DOHH2 (cell line): ENCODE measurements around the gene CCDC51.

ENCODE experiments used
- EZH2phosphoT487 ChIP-seq: fragments of 200-600 bp; sonication (generic); IDR thresholded peaks from 2 replicates; pipeline ENCODE4 v1.6.1; 2017; ENCODE audit warnings: borderline replicate concordance, mild to moderate bottlenecking, antibody characterized with exemption, low read length, moderate library complexity, mixed read lengths
- TF ChIP-seq, protein P1 (sequence below): fragments of 200-600 bp; sonication (generic); IDR thresholded peaks from one replicate; pipeline ENCODE4 v1.5.1; 2014; ENCODE audit warnings: antibody characterized with exemption, mild to moderate bottlenecking, low read depth, low read length; ENCODE audit not compliant: poor library complexity, severe bottlenecking

DNA sequence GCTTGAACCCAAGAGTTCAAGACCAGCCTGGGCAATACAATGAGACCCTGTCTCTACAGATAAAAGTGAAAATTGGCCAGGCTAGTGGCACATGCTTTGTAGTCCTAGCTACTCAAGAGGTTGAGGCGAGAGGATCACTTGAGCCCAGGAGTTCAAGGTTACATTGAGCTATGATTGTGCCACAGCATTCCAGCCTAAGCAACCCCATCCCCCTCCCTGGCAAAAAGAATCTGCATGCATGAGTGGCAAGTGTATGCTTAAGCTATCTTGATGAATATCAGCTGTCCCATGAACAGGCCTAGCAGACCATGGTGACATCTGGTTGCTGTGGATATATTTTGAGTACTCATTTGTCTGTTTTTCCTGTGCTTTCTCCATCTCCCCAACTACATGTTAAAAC lies 11.4 kb upstream of the CCDC51 start:
- TF ChIP-seq, protein P1, sequence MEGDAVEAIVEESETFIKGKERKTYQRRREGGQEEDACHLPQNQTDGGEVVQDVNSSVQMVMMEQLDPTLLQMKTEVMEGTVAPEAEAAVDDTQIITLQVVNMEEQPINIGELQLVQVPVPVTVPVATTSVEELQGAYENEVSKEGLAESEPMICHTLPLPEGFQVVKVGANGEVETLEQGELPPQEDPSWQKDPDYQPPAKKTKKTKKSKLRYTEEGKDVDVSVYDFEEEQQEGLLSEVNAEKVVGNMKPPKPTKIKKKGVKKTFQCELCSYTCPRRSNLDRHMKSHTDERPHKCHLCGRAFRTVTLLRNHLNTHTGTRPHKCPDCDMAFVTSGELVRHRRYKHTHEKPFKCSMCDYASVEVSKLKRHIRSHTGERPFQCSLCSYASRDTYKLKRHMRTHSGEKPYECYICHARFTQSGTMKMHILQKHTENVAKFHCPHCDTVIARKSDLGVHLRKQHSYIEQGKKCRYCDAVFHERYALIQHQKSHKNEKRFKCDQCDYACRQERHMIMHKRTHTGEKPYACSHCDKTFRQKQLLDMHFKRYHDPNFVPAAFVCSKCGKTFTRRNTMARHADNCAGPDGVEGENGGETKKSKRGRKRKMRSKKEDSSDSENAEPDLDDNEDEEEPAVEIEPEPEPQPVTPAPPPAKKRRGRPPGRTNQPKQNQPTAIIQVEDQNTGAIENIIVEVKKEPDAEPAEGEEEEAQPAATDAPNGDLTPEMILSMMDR, result no peak
- TF ChIP-seq EZH2phosphoT487, result no peak
